HepG2 (cell line): ENCODE data around the gene FAF2. TPM values are rescaled to one million over a fixed set of nuclear protein-coding genes. Genes with fewer than 3 reads are reported as not detected.

Experiments used
- ATAC-seq: fragments of 200-7000 bp; cut with Tn5 transposase; 3 replicates; pipeline ENCODE4 v1.9.1; 2020; ENCODE audit warnings: mild to moderate bottlenecking, moderate library complexity
- BruUV-seq: library from RNA; stranded (reverse); fragments of 400-500 nt; replicated peaks from 2 replicates; lab custom pipeline; 2021; lab: Mats Ljungman, UMichigan
- CTCF ChIA-PET: fragments of 300-600 bp; formaldehyde crosslinking; extraction: SDS; loops from one replicate; lab custom pipeline; 2021; ENCODE audit warnings: low total read pairs, inconsistent platforms, low intra/inter-chr PET ratio; lab: Yijun Ruan, JAX
- POLR2A ChIA-PET: fragments of 350-600 bp; sonication (Branson Sonifier 250); formaldehyde crosslinking; loops from one replicate; lab custom pipeline; 2020; ENCODE audit warnings: antibody characterized with exemption, inconsistent platforms; lab: Yijun Ruan, JAX
- DNase-seq: peaks from one replicate; pipeline ENCODE4 v3.0.0-alpha.2; 2015; ENCODE audit warnings: low spot score
- FAIRE-seq: peaks from 3 replicates; lab custom pipeline; 2011; peaks lifted over from hg19 to GRCh38; lab: Jason Lieb, UNC
- H2AFZ ChIP-seq: one replicate; pipeline ENCODE4 v1.6.1; 2011; ENCODE audit warnings: low read length, inconsistent platforms
- H3K27ac ChIP-seq: fragments of 300-600 bp; 3 replicates; pipeline ENCODE4 v1.8.0; 2011; ENCODE audit warnings: mixed run types, mild to moderate bottlenecking, mixed read lengths, low read length, inconsistent platforms; ENCODE audit not compliant: insufficient read depth; ENCODE audit errors: extremely low read length
- H3K27me3 ChIP-seq, 2 experiments: fragments of 200-600 bp in 1 of 2; 2 replicates in 1 of 2; 3 replicates in 1 of 2; pipeline versions ENCODE4 v1.6.0 to v1.8.0; 2011; ENCODE audit warnings: low read length in 2 of 2, mild to moderate bottlenecking in 2 of 2, moderate library complexity in 2 of 2, inconsistent platforms in 1 of 2; ENCODE audit not compliant: insufficient read depth in 2 of 2, control insufficient read depth in 1 of 2
- H3K36me3 ChIP-seq, 2 experiments: fragments of 200-600 bp in 1 of 2; replicated peaks in 1 of 2; 2 replicates in 1 of 2; 3 replicates in 1 of 2; pipeline versions ENCODE4 v1.5.1 to v1.8.0; 2011; ENCODE audit warnings: low read length in 2 of 2, inconsistent platforms in 1 of 2; ENCODE audit not compliant: insufficient read depth in 2 of 2, control insufficient read depth in 1 of 2
- H3K4me1 ChIP-seq: 2 replicates; pipeline ENCODE4 v1.5.1; 2012; ENCODE audit warnings: low read length, inconsistent platforms; ENCODE audit not compliant: insufficient read depth
- H3K4me2 ChIP-seq: 2 replicates; pipeline ENCODE4 v1.6.0; 2011; ENCODE audit warnings: low read depth, low read length, inconsistent platforms
- H3K4me3 ChIP-seq, 3 experiments: fragments of 200-600 bp in 1 of 3; sonication (generic), shearing (Covaris generic) in 1 of 3; replicated peaks in 1 of 3; 2 replicates each; pipeline ENCODE4 v1.5.1; 2011 to 2016; ENCODE audit warnings: low read length in 3 of 3, inconsistent platforms in 2 of 3, low read depth in 2 of 3, mild to moderate bottlenecking in 2 of 3, control low read depth in 1 of 3, mixed read lengths in 1 of 3; ENCODE audit not compliant: insufficient read depth in 1 of 3
- H3K79me2 ChIP-seq: one replicate; pipeline ENCODE4 v1.6.1; 2011; ENCODE audit warnings: low read length, inconsistent platforms; ENCODE audit not compliant: insufficient read depth
- H3K9ac ChIP-seq: 2 replicates; pipeline ENCODE4 v1.6.0; 2011; ENCODE audit warnings: mild to moderate bottlenecking, low read depth, low read length, inconsistent platforms; ENCODE audit not compliant: insufficient read depth
- H3K9me3 ChIP-seq: 2 replicates; pipeline ENCODE4 v1.5.1; 2012; ENCODE audit warnings: mild to moderate bottlenecking, low read length
- H4K20me1 ChIP-seq: 2 replicates; pipeline ENCODE4 v1.6.0; 2011; ENCODE audit warnings: inconsistent platforms, mild to moderate bottlenecking, low read length, moderate library complexity; ENCODE audit not compliant: insufficient read depth
- AKAP8 ChIP-seq: sonication (generic); formaldehyde crosslinking; IDR thresholded peaks from 2 replicates; pipeline ENCODE4 v1.5.1; 2020; ENCODE audit warnings: mild to moderate bottlenecking, missing genetic modification reagents
- ELF3 ChIP-seq: IDR thresholded peaks from 2 replicates; pipeline ENCODE4 v1.6.1; 2016; ENCODE audit warnings: missing genetic modification reagents, missing compliant biosample characterization
- ESRRA ChIP-seq: sonication (generic); formaldehyde crosslinking; IDR thresholded peaks from 2 replicates; pipeline ENCODE4 v1.5.1; 2020; ENCODE audit warnings: mild to moderate bottlenecking, low read depth, missing genetic modification reagents
- GATAD2A ChIP-seq: IDR thresholded peaks from 2 replicates; pipeline ENCODE4 v1.6.1; 2016
- JUN ChIP-seq: sonication (generic); formaldehyde crosslinking; IDR thresholded peaks from 2 replicates; pipeline ENCODE4 v1.4.0; 2020; ENCODE audit warnings: mild to moderate bottlenecking, missing genetic modification reagents
- NR3C1 ChIP-seq: sonication (generic); formaldehyde crosslinking; IDR thresholded peaks from 2 replicates; pipeline ENCODE4 v1.4.0; 2020; ENCODE audit warnings: missing genetic modification reagents
- SOX13 ChIP-seq, 3 experiments: fragments of 450-650 bp in 1 of 3; sonication (generic) in 1 of 3; formaldehyde crosslinking in 1 of 3; IDR thresholded peaks in 2 of 3; conservative IDR thresholded peaks in 1 of 3; 2 replicates each; pipeline versions ENCODE4 v1.5.0 to v1.6.1; 2016 to 2020; ENCODE audit warnings: antibody characterized with exemption in 1 of 3, mild to moderate bottlenecking in 1 of 3, missing compliant biosample characterization in 1 of 3, missing genetic modification reagents in 1 of 3, moderate library complexity in 1 of 3
- SSRP1 ChIP-seq: IDR thresholded peaks from 2 replicates; pipeline ENCODE4 v1.6.1; 2016; ENCODE audit warnings: control low read depth
- TAF1 ChIP-seq: sonication (generic); formaldehyde crosslinking; IDR thresholded peaks from 2 replicates; pipeline ENCODE4 v1.4.0; 2020; ENCODE audit warnings: missing genetic modification reagents
- TOE1 ChIP-seq: sonication (generic); formaldehyde crosslinking; IDR thresholded peaks from 2 replicates; pipeline ENCODE4 v1.4.0; 2020; ENCODE audit warnings: mild to moderate bottlenecking, missing genetic modification reagents
- YEATS4 ChIP-seq: sonication (generic); formaldehyde crosslinking; IDR thresholded peaks from 2 replicates; pipeline ENCODE4 v1.4.0; 2020; ENCODE audit warnings: missing genetic modification reagents, borderline replicate concordance
- ZFP37 ChIP-seq: sonication (generic); formaldehyde crosslinking; IDR thresholded peaks from 2 replicates; pipeline ENCODE4 v1.4.0; 2020; ENCODE audit warnings: missing genetic modification reagents, borderline replicate concordance
- WGBS: methylation state at CpG from one replicate; pipeline ENCODE4 v1.1.6; 2017; ENCODE audit warnings: low lambda C conversion rate; 5-methylcytosine and 5-hydroxymethylcytosine counted together
- in situ Hi-C: cut with HindIII; loops from 2 replicates; pipeline ENCODE4 v1.10.0; 2017; ENCODE audit warnings: low pct_unique_long_range_greater_than_20kb; ENCODE audit not compliant: extremely low pct_ligation_motif_present
- intact Hi-C: fragments of 100-400 bp; cut with micrococcal nuclease; formaldehyde crosslinking; loops from one replicate; pipeline ENCODE4 v1.10.0; 2022; ENCODE audit not compliant: unreplicated experiment
- polyA plus RNA-seq, 8 experiments: library from polyadenylated mRNA; depleted of rRNA in 3 of 8; stranded (reverse) in 7 of 8; unstranded in 1 of 8; fragments of >200 nt; fragmentation: Illumina TruSeq in 4 of 8; extraction: Trizol in 4 of 8; gene quantifications; 2 replicates each; pipeline versions ENCODE4 v1.2.1 to v1.2.3, GENCODE V29; 2011 to 2016; ENCODE audit warnings: low read depth in 4 of 8, missing spikeins in 1 of 8, mixed read lengths in 1 of 8; ENCODE audit not compliant: insufficient read depth in 1 of 8
- total RNA-seq, 5 experiments: library from RNA; depleted of rRNA; stranded (reverse); fragments of >200 nt; fragmentation: Illumina TruSeq; extraction: Trizol; gene quantifications; 2 replicates each; pipeline ENCODE4 v1.2.3, GENCODE V29; 2016; ENCODE audit warnings: low read depth in 1 of 5
- TF ChIP-seq, protein P1 (sequence below): sonication (generic); formaldehyde crosslinking; IDR thresholded peaks from 2 replicates; pipeline ENCODE4 v1.8.1; 2022; ENCODE audit warnings: mild to moderate bottlenecking, missing genetic modification reagents
- TF ChIP-seq, protein P2 (sequence below): sonication (generic); formaldehyde crosslinking; IDR thresholded peaks from 2 replicates; pipeline ENCODE4 v1.9.0; 2021; ENCODE audit warnings: missing genetic modification reagents, borderline replicate concordance
- TF ChIP-seq, protein P3 (sequence below): sonication (generic); formaldehyde crosslinking; IDR thresholded peaks from 2 replicates; pipeline ENCODE4 v1.4.0; 2020; ENCODE audit warnings: mild to moderate bottlenecking, missing genetic modification reagents

The FAF2 gene
- total and polyA plus RNA-seq, 2 of the 13 experiments (the other 11 are each of a cell fraction or from before 2014, with no cell fraction given) = 27.8 to 34.3 TPM

DNA sequence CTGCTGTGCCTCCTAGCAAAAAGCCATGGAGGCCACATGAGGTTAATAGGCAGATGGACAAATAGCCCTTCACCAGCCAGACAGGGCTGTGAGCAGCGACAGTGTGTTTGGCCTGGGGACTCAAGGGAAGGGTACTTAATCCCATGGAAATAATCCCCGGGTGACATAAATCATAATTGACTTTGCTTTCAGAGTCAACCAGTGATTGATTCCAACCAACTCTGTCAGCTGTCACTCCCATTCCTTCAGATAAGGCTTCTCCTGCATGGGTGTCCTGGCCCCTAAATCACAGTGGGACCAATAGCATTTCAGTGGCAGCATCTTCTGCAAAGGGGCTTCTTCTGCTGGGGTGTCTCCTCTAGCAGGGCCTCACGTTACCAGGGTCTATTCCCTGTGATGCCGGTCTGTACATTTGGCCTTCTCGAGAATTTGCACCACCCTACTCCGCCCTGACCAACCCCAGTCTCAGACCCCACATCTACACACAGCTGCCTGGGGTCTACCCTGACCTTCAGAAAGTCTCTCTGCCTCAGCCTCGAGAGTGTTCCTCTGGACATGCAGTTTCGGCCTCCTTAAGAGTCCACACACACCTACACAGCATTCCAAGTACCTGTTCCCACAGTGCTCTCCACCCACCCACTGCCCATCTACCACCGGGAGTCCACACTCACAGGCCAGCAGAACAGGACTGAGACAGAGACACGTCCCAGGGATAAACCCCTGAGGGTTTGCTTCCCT is 35.5 kb upstream of the FAF2 start:
- no peaks in the 10 kb centered on the region for H4K20me1 ChIP-seq
- ChIA-PET CTCF (no interaction called here), POLR2A (no interaction called here)
- TF ChIP-seq SSRP1 (CRISPR knock-in tag) = no peak
- TF ChIP-seq YEATS4 = no peak
- no peak for TF ChIP-seq GATAD2A (CRISPR knock-in tag)
- no peak for TF ChIP-seq NR3C1 (CRISPR knock-in tag)
- TF ChIP-seq ELF3 (CRISPR knock-in tag) = no peak
- TF ChIP-seq ESRRA (CRISPR knock-in tag) = no peak
- TF ChIP-seq, protein P1, sequence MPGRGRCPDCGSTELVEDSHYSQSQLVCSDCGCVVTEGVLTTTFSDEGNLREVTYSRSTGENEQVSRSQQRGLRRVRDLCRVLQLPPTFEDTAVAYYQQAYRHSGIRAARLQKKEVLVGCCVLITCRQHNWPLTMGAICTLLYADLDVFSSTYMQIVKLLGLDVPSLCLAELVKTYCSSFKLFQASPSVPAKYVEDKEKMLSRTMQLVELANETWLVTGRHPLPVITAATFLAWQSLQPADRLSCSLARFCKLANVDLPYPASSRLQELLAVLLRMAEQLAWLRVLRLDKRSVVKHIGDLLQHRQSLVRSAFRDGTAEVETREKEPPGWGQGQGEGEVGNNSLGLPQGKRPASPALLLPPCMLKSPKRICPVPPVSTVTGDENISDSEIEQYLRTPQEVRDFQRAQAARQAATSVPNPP (CRISPR knock-in tag) = no peak
- no peak for TF ChIP-seq SOX13 (IDR thresholded peaks at IDR 0.05)
- TF ChIP-seq SOX13 (CRISPR knock-in tag; conservative IDR thresholded peaks at IDR 0.05 in 1 of 2, IDR thresholded peaks at IDR 0.05 in 1 of 2) = no peak
- no peak for TF ChIP-seq AKAP8
- TF ChIP-seq ZFP37 (CRISPR knock-in tag) = no peak
- no peak for TF ChIP-seq JUN
- TF ChIP-seq, protein P2, sequence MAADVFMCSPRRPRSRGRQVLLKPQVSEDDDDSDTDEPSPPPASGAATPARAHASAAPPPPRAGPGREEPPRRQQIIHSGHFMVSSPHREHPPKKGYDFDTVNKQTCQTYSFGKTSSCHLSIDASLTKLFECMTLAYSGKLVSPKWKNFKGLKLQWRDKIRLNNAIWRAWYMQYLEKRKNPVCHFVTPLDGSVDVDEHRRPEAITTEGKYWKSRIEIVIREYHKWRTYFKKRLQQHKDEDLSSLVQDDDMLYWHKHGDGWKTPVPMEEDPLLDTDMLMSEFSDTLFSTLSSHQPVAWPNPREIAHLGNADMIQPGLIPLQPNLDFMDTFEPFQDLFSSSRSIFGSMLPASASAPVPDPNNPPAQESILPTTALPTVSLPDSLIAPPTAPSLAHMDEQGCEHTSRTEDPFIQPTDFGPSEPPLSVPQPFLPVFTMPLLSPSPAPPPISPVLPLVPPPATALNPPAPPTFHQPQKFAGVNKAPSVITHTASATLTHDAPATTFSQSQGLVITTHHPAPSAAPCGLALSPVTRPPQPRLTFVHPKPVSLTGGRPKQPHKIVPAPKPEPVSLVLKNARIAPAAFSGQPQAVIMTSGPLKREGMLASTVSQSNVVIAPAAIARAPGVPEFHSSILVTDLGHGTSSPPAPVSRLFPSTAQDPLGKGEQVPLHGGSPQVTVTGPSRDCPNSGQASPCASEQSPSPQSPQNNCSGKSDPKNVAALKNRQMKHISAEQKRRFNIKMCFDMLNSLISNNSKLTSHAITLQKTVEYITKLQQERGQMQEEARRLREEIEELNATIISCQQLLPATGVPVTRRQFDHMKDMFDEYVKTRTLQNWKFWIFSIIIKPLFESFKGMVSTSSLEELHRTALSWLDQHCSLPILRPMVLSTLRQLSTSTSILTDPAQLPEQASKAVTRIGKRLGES (CRISPR knock-in tag) = no peak
- TF ChIP-seq TAF1 = no peak
- TF ChIP-seq TOE1 (CRISPR knock-in tag) = no peak
- TF ChIP-seq, protein P3, sequence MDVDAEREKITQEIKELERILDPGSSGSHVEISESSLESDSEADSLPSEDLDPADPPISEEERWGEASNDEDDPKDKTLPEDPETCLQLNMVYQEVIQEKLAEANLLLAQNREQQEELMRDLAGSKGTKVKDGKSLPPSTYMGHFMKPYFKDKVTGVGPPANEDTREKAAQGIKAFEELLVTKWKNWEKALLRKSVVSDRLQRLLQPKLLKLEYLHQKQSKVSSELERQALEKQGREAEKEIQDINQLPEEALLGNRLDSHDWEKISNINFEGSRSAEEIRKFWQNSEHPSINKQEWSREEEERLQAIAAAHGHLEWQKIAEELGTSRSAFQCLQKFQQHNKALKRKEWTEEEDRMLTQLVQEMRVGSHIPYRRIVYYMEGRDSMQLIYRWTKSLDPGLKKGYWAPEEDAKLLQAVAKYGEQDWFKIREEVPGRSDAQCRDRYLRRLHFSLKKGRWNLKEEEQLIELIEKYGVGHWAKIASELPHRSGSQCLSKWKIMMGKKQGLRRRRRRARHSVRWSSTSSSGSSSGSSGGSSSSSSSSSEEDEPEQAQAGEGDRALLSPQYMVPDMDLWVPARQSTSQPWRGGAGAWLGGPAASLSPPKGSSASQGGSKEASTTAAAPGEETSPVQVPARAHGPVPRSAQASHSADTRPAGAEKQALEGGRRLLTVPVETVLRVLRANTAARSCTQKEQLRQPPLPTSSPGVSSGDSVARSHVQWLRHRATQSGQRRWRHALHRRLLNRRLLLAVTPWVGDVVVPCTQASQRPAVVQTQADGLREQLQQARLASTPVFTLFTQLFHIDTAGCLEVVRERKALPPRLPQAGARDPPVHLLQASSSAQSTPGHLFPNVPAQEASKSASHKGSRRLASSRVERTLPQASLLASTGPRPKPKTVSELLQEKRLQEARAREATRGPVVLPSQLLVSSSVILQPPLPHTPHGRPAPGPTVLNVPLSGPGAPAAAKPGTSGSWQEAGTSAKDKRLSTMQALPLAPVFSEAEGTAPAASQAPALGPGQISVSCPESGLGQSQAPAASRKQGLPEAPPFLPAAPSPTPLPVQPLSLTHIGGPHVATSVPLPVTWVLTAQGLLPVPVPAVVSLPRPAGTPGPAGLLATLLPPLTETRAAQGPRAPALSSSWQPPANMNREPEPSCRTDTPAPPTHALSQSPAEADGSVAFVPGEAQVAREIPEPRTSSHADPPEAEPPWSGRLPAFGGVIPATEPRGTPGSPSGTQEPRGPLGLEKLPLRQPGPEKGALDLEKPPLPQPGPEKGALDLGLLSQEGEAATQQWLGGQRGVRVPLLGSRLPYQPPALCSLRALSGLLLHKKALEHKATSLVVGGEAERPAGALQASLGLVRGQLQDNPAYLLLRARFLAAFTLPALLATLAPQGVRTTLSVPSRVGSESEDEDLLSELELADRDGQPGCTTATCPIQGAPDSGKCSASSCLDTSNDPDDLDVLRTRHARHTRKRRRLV (CRISPR knock-in tag) = no peak
- no peak overlapping the region for H3K9ac ChIP-seq
- intact Hi-C loops (loop anchor here (10.0 kb wide), 1 partner anchor 72 kb away; no protein-coding TSS in a partner anchor), in situ Hi-C loops (loop anchor here (10.0 kb wide), 1 partner anchor 72 kb away; no protein-coding TSS in a partner anchor)
- H3K9me3 ChIP-seq = no peaks in the 10 kb centered on the region
- FAIRE-seq (no peak), ATAC-seq (no peak), DNase-seq (no peak)
- H3K4me1 ChIP-seq = peaks cover 18% of the 10 kb centered on the region
- 89% methylated on average over 8 of the region's 10 CpGs for WGBS
- BruUV-seq = no TSS peak
- H3K27me3 ChIP-seq = no peaks in the 10 kb centered on the region
- no peak overlapping the region for H3K4me2 ChIP-seq
- peaks cover 0 to 6% of the 10 kb centered on the region in 2 experiments; a peak in 2 of 5 replicates for H3K36me3 ChIP-seq
- no peaks in the 10 kb centered on the region for H3K79me2 ChIP-seq
- no peak overlapping the region for H3K4me3 ChIP-seq
- no peak overlapping the region for H2AFZ ChIP-seq
- no peak overlapping the region for H3K27ac ChIP-seq
